Nephron (organoid): ENCODE data around the gene GPRIN3.

ENCODE experiments used
- H3K27ac Mint-ChIP-seq, 3 experiments: 2 replicates each; pipeline ENCODE4 v1.8.0; 2020; ENCODE audit warnings: mixed read lengths in 3 of 3, mild to moderate bottlenecking in 2 of 3, moderate library complexity in 1 of 3
- H3K27me3 Mint-ChIP-seq: 2 replicates; pipeline ENCODE4 v1.8.0; 2021; ENCODE audit warnings: low read depth, mild to moderate bottlenecking, moderate library complexity, mixed read lengths
- H3K36me3 Mint-ChIP-seq: 2 replicates; pipeline ENCODE4 v1.8.0; 2020; ENCODE audit warnings: low read depth, mixed read lengths
- H3K4me1 Mint-ChIP-seq: 2 replicates; pipeline ENCODE4 v1.8.0; 2020; ENCODE audit warnings: mixed read lengths
- H3K4me3 Mint-ChIP-seq, 3 experiments: 2 replicates each; pipeline ENCODE4 v1.8.0; 2020; ENCODE audit warnings: mild to moderate bottlenecking in 3 of 3, mixed read lengths in 3 of 3, moderate library complexity in 2 of 3
- H3K9me3 Mint-ChIP-seq: 2 replicates; pipeline ENCODE4 v1.8.0; 2020; ENCODE audit warnings: mixed read lengths
- TF ChIP-seq, protein P1 (sequence below), 3 experiments: fragments of 200-600 bp; sonication (generic); IDR thresholded peaks; one replicate each; pipeline ENCODE4 v1.5.0; 2021; ENCODE audit warnings: antibody characterized with exemption in 3 of 3; ENCODE audit not compliant: unreplicated experiment in 3 of 3

Gene GPRIN3

DNA sequence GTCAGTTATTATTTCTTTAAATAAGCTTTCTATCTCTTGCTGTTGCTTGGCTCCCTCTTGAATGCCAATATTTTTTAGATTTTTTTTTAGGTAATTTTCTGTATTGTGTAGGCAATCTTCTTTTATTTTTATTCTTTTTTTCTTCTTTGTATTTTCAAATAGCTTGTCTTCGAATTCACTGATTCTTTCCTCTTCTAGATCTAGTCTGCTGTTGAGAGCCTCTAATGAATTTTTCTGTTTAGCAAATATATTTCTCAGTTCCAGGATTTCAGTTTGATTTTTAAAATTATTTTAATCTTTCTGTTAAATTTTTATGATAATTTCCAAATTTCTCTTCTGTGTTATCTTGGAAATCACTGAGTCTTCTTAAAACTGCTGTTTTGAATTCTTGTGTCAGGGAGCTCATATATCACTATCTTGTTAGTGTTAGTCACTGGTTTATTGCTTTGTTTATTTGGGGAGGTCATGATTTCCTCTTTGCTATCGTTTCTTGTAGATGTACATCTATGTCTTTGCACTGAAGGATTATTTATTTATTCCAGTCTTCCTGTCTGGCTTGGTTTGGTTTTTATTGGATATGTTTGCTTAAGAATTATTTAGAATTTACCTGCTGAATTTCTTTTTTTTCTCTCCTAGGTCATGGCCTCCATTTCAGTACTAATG lies 39.9 kb upstream of the GPRIN3 start:
- Mint-ChIP-seq H3K9me3 (peaks cover 26% of the 10 kb centered on the region), H3K27me3 (no peaks in the 10 kb centered on the region), H3K27ac (no peak overlapping the region), H3K4me1 (no peaks in the 10 kb centered on the region), H3K4me3 (no peak overlapping the region), H3K36me3 (no peaks in the 10 kb centered on the region)
- TF ChIP-seq, protein P1, sequence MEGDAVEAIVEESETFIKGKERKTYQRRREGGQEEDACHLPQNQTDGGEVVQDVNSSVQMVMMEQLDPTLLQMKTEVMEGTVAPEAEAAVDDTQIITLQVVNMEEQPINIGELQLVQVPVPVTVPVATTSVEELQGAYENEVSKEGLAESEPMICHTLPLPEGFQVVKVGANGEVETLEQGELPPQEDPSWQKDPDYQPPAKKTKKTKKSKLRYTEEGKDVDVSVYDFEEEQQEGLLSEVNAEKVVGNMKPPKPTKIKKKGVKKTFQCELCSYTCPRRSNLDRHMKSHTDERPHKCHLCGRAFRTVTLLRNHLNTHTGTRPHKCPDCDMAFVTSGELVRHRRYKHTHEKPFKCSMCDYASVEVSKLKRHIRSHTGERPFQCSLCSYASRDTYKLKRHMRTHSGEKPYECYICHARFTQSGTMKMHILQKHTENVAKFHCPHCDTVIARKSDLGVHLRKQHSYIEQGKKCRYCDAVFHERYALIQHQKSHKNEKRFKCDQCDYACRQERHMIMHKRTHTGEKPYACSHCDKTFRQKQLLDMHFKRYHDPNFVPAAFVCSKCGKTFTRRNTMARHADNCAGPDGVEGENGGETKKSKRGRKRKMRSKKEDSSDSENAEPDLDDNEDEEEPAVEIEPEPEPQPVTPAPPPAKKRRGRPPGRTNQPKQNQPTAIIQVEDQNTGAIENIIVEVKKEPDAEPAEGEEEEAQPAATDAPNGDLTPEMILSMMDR (IDR thresholded peaks at IDR 0.05; ENCODE audit: unreplicated experiment in 3 of 3), result no peak

DNA sequence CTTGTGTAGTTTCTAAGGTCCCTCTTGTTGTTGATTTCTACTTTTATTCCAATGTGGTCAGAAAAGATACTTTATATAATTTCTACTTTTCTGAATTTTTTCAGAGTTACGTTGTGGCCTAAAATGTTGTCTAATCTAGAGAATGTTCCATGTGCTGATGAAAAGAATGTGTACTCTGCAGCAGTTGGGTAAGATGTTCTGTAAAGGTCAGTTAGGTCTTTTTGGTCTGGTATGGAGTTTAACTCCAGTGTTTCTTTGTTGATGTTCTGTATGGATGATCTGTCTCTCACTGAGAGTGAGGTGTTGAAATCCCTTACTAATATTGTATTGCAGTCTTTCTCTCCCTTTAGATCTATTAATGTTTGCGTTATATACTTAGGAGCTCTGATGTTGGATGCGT lies 37.0 kb upstream of the GPRIN3 start:
- H3K27ac Mint-ChIP-seq, result no peak overlapping the region
- H3K36me3 Mint-ChIP-seq, result no peaks in the 10 kb centered on the region
- no peak overlapping the region for H3K4me3 Mint-ChIP-seq
- TF ChIP-seq, protein P1 (IDR thresholded peaks at IDR 0.05; ENCODE audit: unreplicated experiment in 3 of 3), result no peak
- H3K9me3 Mint-ChIP-seq, result peaks cover 23% of the 10 kb centered on the region
- H3K4me1 Mint-ChIP-seq, result no peaks in the 10 kb centered on the region
- no peaks in the 10 kb centered on the region for H3K27me3 Mint-ChIP-seq

DNA sequence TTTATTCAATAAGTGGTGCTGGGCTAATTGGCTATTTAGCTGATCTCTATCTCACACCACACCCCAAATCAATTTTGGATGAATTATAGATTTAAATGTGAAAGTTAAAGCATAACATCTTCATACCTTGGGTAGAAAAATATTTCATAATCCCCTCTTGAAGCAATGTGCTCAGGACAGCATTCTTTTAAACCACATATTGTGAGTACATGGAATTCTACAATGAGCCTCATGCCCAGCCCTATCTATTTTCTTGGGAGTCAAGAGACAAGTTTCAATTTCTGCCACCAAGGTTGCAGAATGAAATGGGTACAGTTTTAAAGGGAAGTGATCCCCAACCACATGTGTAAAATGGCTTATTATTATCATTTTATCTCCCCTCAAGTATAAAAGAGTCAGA lies 30.6 kb upstream of the GPRIN3 start:
- H3K27ac Mint-ChIP-seq, result no peak overlapping the region
- TF ChIP-seq, protein P1 (IDR thresholded peaks at IDR 0.05; ENCODE audit: unreplicated experiment in 3 of 3), result no peak
- H3K9me3 Mint-ChIP-seq, result no peaks in the 10 kb centered on the region
- H3K36me3 Mint-ChIP-seq, result no peaks in the 10 kb centered on the region
- no peak overlapping the region for H3K4me3 Mint-ChIP-seq
- H3K27me3 Mint-ChIP-seq, result no peaks in the 10 kb centered on the region
- no peaks in the 10 kb centered on the region for H3K4me1 Mint-ChIP-seq

DNA sequence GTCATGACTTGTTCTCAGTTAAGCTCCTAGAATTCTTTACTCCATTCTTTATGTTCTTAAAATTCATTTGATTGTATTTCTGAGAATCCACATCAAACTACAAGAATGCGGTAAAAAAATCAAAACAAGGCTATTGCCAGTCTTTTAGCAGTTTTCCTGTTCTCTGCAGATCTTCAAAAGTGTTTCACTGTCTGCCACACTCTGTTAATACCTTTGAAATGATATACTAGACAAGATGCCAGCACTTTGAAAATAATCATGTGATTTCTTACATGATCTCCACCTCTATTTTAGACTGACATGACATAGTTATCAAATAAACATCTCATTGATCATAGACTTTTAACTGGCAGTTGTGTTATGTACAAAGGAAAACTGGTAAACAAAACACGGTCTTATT lies 30.1 kb upstream of the GPRIN3 start:
- Mint-ChIP-seq H3K9me3 (no peaks in the 10 kb centered on the region), H3K4me3 (no peak overlapping the region), H3K4me1 (no peaks in the 10 kb centered on the region), H3K27ac (no peak overlapping the region), H3K27me3 (no peaks in the 10 kb centered on the region), H3K36me3 (no peaks in the 10 kb centered on the region)
- TF ChIP-seq, protein P1 (IDR thresholded peaks at IDR 0.05; ENCODE audit: unreplicated experiment in 3 of 3), result no peak

DNA sequence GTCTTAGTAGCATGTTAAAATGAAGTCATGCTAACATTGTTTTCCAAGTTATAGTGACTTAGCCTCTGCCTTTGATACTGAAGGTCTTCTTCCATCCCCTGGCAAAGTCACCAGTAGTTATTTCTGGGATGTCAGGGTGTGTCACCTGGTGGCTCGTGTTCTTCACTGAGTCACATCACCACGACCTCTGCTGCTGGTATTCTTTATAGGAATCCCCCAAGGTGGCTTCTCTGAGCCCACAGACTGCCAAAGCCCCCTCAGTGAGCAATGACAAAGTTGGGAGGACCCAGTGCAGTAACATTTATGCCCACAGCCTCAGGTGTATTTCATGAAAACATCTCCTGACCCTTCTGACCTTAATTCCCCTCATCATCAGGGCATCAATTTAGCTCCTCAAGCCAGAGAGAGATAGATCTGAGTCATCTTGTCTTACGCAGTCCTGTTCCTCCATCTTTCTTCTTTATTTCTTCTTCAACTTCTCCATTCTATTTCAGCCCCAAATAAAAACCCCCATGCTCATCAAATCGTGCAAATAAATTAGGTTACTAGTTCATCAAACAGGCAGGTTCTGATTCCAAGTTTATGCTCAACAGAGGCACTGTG lies 29.3 kb upstream of the GPRIN3 start:
- Mint-ChIP-seq H3K27ac (no peak overlapping the region), H3K27me3 (no peaks in the 10 kb centered on the region), H3K4me1 (no peaks in the 10 kb centered on the region), H3K36me3 (no peaks in the 10 kb centered on the region), H3K9me3 (no peaks in the 10 kb centered on the region), H3K4me3 (no peak overlapping the region)
- TF ChIP-seq, protein P1 (IDR thresholded peaks at IDR 0.05; ENCODE audit: unreplicated experiment in 3 of 3), result no peak

DNA sequence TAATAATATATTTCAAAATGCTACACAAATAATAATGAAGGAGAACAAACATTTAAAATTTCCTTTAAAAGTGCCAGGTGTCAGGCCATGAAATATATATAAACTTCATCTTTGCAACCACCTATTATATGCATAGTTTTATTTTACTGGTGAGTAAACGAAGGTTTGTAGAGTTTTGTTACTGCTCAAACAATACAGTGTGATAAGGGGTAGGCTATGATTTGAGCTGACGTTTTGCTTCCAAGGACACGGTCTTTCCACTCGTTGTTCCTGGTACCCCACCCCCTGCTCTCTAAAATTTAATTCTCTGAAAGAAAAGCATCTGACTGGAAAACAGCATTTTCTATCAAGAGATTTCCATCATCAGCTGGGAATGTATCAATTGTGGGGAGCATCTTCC lies 27.2 kb upstream of the GPRIN3 start:
- Mint-ChIP-seq H3K4me3 (no peak overlapping the region), H3K27ac (no peak overlapping the region), H3K9me3 (no peaks in the 10 kb centered on the region), H3K4me1 (no peaks in the 10 kb centered on the region), H3K27me3 (no peaks in the 10 kb centered on the region), H3K36me3 (no peaks in the 10 kb centered on the region)
- TF ChIP-seq, protein P1 (IDR thresholded peaks at IDR 0.05; ENCODE audit: unreplicated experiment in 3 of 3), result no peak
